DMS 273 treated with DMSO at 0.1 percent for 48 hours (cell line): ENCODE results near the gene THUMPD3.

Source experiments
- DNase-seq: peaks from one replicate; lab custom pipeline; 2025; lab: John Stamatoyannopoulos, UW

Gene THUMPD3

GRCh38 chr3:9420850-9421549 is 58.1 kb downstream of the THUMPD3 start:
- no peak for DNase-seq

GRCh38 chr3:9422712-9423424 is 60.0 kb downstream of the THUMPD3 start:
- DNase-seq = peak; percentile 71

DNA sequence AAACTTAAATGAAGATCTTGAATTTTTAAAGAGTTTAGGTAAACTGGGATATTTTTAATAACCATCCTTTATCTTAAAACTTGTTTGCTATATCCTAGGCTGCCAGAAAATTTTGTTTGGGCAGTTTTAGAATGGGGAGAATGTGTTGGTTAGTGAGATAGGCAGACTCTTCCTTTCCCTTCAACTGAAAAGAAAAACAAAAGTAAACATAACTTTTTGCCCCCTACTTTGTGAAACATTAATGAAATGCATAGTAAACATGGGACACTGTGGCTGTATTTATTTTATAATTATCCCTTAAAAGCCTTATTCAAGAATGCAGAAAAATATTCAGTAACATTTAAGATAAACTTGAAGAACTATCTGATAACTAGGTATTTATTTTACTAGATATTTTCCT is 65.6 kb downstream of the THUMPD3 start:
- no peak for DNase-seq

GRCh38 chr3:9430733-9431132 is 67.9 kb downstream of the THUMPD3 start:
- DNase-seq = no peak

DNA sequence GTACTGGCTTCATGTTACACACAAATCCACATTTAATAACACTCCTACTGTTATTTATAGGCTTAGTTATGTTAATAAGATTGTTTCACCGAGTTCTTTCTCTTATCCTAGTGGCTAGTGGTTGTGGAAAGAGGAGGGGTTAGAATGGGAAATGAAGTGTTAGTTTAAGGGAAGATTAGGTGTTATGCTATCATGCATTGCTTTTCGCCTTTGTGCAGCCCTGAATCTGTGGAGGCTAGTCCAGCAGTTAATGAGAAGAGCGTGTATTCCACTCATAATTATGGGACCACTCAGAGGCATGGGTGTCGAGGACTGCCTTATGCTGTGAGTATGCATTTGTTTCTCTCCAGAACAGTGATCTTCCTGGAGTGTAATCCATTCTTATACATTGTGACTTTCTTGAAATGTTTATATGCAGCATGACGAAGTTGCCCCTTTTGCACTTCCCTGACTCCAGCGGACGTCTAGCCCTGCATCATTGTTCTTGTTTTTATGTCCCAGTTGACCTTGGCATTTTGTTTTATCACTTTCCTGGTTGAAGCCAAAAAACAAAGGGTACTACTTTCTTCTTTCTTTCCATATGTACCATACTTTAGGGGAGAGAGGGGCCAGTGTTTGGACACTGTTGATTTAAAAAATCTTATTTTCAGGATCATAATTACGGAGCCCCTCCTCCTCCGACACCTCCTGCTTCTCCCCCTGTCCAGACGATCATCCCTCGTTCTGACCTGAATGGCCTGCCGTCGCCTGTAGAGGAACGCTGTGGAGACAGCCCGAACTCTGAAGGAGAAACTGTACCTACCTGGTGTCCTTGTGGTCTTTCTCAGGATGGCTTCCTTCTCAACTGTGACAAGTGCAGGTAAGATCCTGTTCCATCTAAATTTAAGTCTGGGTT is 71.0 kb downstream of the THUMPD3 start:
- DNase-seq = no peak

- DNase-seq = no peak
Observed at GRCh38 chr3:9435316-9435715, 72.5 kb downstream of the THUMPD3 start.
